ENCODE data around the gene CCDC188.

The CCDC188 gene

DNA sequence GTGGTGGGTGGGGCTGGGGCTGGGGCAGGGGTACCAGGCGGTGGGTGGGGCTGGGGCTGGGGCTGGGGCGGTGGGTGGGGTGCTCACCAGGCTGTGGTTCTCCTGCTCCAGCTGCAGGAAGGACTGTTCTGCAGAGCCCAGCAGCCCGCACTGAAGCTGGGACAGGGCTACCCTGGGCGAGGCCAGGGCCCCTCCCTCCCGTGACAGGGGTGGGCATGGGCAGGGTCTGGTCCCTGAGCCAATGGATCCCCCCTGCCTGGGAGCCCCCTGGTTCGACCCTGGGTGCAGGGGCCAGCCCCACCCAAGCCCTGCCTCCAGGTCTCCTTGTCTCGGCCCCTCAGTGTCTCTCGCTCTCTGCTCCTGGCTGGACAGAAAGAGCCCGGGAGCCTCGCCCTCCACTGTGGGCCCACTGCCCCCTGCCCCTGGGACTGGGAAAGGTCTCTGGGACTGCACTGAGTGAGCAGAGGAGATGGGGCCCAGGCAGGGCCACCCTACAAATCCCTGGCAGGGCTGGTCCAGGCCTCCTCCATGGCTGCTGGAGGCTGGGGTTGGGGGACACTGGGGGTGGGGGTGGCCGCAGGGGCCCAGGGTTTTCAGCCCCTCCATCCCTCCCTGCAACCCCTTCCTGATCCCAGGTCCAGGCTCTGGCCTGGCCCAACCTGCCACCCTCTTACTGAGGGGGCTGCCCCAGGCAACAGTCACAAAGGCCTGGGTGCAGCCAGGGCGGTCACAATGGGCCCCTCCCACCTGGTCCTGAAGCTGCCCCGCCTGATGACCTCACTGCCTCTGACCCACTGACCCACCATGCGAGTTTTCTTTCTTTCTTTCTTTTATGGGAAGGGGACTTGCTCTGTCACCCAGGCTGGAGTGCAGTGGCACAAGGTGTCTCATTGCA, at the start of gene CCDC188:
TSS of gene CCDC188 (minus strand) at position 675 of the 895 bp plus-strand sequence. CDS start at position 606, 69 bp downstream.
- DNase-seq: no peak

DNA sequence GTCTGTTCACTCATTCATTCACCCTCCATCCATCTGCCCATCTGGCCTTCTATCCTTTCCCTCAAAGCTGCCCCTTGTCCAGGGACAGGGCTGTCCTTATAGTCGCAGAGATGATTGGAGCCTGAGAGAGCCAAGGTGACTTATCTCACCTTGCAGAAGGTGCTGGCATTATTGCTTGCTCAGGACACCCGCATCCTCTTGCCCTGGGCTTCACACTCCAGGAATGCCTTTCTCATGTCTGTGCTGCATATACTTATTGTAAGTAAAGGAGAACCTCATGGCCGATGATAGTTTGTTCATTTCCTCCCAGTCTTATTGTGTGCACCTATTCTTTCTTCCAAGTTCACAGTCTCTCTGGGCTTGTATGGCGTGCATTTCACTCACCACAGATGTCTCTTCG, 49.1 kb upstream of the CCDC188 start:
- DNase-seq: no peak

DNA sequence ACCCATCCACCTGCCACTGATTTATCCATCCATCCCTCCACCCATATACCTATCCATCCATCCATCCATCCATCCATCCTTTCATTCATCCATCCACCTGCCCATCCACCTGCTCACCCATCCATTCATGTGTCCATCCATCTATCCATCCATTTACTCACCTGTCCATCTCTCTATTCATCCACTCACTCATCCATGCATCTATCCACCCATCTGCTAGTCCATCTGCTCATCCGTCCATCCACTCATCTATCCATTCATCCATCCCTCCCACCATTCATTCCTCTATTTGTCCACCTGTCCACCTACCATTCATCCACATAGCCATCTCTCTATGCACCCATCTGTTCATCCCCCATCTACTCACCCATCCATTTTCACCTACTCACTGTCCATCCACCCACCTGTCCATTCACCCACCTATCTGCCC, 48.6 kb upstream of the CCDC188 start:
- no peak for DNase-seq

DNA sequence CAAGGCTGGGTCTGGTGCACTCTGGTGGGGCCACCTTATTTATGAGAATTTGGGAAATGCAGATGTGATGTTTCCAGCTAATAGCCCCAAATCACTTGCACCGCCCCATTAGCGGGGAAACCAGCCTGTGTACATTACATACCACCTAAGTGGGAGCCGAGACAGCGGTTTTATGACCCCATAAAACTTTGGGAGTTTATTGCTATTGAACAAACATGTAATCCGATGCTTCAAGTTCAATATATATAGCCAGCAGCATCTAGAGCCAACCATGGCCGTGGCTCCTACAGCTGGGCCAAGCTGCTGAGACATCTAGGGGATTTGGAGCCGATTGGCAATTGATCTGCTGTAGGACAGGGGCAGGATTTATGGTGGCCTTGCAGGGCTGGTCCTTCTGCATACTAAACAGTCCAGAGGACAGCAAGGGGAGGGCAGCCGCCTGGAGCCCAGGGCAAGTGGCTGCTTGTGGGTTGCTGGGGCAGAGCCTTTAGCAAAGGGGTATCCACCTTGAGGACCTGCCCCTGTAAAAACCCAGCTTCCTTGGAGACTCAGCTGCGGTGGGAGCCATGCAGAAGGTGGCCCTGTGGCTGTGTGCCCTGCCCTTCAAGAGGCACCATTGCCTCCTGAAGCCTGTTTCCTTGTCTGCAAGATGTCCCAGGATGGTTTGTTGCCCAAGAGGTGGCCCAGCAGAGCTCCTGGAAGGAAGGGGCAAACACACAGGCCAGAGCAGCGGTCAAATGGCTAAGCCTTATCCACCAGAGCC, 47.9 kb upstream of the CCDC188 start:
- no peak for DNase-seq

DNA sequence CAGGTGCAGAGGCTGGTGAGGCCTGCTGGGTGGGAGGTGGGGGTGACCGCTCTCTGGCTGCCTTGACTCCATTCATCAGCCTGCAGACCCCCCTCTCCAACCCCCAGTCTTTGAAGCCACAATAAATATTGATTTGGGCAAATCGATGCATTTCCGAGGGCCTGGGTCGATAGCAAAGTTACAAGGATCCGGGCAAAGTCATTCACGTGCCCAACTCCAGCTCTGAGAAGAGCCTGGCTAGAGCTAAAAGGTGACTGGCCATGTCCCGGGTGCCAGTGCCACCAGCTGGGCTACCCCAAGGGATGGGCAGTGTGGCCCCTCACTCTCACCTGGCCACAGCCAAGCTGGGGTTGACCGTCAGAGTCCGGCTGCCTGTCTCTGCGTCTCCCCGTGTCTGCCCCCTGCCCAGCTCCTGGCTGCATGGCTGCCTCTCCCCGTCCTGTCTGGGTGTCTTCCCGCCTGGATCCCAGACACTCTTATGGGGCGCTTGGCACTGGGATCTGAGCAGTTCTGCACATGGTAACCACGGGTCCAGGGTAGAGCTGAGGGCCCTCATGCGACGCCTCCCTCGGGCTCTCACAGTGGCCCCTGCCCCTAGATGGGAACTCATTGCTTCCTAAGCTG, 46.7 kb upstream of the CCDC188 start:
- no peak for DNase-seq

DNA sequence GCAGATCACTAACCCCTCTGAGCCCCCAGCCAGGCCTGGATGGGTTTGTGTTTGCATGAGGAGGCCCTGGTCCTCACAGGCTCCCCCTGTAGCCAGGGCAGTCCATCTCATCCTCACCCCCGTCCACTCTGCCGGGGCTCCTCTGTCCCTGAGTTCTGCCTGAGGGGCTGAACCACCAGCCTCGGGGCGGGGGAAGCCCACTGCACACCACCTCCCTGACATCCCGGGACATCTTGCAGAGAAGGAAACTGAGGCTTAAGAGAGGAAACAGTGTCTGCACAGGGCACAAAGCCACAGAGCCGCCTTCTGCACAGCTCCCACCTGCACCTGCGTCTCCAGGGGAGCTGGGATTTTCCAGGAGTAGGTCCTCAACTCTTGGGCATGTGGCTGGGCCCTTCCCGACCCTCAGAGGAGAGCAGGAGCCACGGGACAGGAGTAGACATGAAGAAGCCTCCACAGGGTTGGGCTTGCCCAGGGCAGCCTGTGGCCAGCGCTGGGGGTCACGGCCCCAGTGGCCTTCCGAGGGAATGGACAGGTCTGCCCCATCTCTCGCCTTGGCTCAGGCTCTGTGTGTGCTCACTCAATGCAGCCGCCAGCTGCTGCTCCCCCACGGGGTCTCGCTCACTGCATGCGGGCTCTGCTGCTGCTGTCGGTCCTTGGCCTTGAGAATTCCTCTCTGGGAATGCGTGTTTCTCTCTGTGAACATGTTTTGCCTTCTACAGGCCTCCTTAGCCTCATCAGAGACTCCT, 45.4 kb upstream of the CCDC188 start:
- no peak for DNase-seq

DNA sequence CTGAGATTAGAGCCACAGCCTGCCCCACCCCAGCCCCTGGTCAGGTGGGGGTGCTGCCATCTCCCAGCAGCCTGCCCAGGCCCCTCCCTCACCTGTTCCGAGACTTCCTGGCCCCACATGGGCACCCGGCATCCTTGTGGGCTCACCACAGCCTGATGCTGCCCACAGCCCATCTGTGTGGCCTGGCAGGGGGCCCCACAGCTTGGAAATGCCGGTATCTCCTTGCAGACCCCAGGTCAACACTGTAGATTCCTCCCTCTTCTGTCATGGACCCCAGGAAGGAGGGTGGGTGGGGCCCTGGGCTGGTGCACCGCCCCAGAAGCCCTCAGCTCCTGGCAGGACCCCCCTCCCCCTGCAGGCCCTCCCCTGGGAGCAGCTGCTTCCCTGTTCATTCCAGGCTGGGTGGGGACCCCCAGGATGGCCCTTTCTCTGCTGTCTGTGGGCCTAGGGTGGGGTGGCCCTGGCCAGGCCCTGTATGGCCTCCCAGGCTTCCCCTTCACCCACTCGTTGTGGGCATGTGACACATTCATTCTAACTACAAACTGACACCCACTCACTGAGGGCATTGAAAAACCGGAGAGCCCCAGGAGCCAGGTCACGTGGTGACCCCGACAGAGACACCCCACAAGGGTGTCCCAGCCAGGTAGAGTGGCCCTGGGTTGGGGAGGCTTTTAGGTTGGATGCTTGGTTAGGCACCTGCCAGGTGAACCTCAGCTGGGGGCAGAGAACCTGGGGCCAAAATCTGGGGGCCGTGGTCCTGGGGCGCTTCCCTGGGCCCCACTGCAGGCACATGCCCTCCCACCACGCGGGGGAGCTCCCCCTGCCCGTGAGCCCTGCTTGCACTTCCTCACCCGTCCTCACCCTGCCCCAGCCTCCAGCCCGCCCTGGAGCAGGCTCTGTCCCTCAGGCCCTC, 44.1 kb upstream of the CCDC188 start:
- DNase-seq: no peak

DNA sequence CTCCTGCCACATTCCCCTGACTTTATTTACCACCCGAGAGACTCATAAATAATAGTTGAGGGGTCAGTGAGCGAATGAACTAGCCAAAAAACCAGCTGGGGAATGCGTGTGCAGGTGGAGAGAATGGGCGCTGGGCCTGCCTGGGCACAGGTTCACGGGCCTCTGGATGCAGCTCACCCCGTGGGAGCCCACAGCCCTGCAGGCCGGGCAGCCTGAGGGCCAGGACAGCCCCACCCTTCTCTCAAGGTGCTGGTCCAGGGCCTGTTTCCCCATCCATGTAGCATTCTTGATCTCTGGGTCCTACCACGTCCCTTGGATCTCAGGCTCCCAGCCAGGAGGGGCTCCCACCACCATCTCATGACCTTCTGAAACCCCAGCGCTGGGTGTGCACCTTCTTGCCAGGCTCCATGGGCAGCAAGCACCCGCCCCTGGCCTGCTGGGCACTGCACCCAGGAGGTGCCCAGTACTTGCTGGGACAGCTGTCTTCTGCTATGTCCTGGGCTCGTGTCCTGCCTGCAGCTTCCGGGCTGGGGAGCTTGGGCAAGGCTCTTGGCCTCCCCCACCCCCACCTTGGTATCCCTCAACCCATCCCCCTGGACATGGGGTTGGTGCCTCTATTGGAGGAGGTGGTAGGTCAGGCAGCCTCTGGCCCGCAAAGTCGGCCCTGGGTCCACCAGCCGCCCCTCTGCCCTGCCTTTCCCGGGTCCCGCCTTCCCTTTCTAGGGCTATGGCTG, 43.1 kb upstream of the CCDC188 start:
- no peak for DNase-seq

DNA sequence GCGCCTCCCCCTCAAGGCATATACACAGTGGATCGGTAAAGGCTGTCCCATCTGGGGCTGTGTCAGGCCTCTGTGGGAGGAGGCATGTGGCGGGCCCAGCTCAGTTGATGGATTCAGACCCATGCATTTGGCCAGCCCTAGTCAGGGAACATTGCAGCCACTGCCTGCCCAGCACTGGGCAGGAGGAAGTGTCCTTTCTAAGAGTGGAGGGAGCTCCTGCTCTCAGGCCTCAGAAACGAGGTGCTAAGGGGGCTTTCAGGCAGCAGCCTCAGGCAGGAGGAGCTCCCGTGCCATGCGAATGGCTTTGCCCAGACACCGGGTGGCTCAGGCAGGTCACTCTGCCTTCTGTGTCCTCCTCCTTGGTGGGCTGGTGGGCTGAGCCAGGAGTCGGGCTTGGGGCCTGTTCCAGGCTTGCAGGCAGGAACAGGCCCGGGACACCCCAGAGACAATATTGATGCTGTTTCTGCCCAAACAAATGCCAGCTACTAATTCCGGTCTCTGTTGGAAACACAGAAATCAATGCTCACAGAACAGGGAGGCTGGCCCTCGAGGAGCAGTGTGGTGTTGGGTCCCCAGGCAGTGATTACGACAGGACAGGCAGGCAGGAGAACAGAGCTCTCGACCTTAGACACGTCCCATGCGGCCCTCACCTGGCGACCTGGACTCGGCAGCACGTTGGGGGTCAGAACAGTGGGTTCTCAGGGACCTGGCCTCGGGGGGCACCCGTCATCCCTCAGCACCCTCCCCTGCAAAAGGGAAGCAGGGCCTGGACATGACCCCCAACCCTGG, 42.3 kb upstream of the CCDC188 start:
- no peak for DNase-seq

DNA sequence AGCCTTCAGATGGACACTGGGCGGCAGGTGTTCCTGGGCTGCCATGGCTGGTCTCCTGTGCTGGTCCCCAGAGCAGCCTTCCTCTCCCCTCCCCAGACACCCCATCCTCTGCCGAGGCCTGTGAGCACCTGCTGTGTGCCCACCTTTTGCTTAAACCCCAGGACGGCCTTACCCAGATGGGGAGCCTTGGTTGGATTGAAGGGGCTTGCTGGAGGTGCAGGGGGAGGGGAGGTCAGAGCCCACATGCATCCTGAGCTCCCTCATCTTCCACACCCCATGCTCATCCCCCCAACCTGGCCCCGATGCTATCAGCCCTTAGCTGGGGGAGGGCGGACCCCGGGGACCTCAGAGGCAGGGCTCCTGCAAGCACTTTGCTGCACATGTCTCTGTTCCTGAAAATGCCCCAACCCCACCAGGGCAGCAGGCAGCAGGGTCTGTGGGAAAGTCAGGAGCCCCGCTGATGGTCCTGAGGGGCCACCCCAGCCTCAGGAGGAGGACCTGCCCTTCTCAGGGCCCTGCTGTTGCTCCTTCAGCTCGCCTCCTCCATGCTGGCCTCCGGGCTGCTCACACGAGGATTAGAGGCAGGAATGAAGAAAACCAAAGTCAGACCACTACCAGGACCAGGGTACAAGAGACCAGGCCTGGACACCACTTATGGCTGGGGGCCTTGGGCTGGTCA, 41.6 kb upstream of the CCDC188 start:
- DNase-seq: no peak

DNA sequence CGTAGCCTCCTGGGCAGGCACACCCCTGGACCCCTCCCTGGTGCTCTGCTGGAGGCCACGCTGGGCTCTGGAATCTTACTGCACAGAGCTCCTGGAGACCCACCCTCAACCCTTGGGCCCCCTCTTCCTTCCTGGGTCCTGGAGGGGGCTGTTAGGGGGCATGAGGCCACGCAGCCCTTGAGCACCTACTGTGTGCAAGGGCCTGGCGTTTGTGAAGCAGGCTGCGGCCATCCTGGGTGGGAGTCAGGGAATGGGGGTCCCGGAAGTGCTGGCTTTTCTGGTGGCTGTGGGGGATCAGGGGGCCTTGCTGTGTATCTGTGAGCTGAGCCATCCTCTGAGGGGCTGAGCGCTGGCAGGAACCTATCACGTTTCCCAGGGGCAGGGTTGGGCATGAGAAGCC, 40.9 kb upstream of the CCDC188 start:
- no peak for DNase-seq

DNA sequence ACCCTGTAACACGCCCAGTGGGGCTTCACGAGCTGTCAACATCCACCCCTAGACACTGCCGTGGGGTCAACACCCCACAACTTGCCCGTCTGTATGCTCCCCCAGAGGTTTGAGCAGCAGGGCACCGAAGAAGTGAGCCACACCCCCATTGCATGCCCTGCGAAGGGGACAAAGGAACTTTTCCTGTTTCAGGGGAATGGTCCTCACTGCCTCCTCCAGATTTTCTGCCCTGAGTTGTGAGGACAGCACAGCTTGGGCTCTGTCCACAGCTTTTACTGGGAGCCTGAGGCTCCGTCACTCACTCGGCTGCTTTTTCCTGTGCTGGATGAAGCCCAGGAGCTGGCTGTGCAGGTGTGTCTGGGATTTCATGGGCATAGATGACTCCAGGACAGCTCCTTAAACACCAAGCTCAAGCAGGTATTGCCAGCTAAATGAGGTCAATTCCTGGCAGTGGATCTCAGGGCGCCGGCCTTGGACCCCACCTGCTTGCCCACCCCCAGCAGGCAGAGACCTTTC, 40.2 kb upstream of the CCDC188 start:
- no peak for DNase-seq

DNA sequence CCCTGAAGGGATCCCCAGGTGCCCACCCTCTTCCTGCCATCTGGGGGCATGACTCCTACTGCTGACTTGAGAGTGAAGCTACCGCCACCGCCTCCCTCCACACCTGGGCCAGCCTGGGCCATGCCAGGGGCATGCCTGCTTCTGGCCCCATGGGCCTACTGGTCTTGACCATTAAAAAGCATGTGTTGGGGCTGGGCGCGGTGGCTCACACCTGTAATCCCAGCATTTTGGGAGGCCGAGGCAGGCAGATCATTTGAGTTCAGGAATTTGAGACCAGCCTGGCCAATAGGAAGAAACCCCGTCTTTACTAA, 37.7 kb upstream of the CCDC188 start:
- no peak for DNase-seq

DNA sequence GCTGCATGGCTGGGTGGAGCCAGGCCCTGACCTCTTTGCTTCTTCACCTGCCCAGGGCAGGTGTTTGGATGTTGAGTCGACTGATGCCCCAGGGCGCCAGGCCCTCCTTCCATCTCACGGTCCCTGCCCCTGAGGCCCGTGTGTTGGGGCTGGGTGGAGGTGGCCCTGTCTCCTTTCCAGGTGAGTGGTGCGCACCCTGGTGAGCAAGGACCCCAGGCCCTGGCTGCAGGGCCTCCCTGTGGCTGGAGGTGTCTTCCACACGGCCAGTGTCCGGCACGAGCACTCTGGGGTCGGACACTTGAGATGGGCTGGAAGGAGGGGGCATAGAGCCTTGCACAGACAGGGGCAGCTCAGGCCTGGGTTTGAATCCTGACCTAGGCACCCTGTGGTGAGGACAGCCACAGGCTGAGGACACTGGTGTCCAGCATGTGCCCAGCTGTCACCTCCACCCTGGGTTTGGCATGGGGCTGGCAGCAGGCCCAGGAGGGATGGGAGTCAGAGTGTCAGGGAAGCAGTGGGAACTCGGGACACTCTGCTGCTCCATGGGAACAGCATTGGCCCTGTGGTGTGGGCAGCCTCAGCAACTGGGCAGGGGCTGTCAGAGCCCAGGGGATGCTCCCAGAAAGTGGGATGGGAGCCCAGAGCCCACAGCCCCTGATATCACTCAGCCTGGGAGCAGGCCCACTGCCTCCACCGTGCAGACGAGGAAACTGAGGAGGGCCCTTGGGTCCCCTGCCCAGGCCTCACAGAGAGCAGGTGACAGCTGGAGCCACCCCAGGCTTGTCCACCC, 37.1 kb upstream of the CCDC188 start:
- DNase-seq: no peak

DNA sequence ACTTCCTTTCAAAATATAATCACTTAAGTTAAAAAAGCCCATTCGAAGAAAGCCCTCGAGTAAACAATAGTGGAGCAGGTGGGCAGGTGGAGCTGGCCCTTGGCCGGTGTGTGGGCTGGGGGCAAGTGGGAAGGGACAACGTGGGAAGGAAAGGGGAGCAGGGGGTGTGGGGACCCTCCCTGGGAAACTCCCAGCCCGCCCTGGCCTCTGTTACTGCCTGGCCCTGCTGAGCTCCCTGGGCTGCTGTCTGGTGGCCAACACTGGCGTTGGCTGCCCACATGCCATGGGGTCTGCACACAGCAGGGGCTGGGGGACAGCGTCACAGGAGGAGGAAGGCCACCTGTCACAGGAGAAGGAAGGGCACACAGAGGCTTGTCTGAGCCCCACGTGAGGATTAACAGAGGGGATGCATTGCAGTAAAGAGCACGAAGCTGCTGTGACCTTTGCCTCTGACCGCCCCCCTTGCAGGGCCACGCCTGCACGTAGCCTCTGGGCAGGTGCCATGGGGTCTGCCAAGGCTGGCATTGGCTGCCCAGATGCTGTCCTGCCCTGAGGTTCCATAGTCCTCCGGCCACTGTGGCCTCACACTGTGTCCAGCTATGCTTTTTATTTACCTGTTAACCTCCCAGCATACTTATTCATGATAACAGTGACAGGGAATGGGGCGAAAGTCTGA, 36.2 kb upstream of the CCDC188 start:
- DNase-seq: no peak

DNA sequence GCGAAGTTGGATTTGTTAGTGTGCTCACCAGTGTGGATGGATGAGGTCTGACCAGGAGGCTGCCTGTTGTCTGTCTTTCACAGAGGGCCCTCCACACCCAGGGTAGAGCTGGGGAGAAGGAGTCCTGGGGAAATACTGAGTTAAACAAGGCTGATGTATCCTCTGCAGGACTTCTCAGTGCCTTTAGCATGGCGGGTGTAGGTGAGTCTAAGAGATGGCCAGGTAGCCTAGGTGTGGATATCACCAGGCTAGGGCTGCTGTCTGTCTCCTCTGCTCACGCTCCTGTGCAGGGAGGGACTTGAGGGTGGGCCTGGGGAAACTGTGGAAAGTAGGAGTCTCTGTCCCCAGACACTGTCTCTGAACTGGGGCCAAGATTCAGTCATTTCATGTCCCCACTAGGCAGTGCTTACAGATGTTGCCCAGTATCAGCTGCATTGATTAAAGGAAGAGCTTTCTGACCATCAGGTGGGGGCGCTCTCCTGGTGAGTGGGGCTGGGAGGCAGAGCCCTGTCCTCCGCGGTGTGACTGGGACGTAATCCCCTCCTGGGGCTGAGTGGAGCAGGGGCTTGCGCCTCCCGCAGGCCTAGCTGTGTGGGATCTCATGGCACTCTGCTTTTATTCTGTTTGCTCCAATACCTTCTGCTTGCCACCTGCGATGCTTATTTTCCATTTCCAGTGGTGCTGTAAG, 35.5 kb upstream of the CCDC188 start:
- DNase-seq: no peak

DNA sequence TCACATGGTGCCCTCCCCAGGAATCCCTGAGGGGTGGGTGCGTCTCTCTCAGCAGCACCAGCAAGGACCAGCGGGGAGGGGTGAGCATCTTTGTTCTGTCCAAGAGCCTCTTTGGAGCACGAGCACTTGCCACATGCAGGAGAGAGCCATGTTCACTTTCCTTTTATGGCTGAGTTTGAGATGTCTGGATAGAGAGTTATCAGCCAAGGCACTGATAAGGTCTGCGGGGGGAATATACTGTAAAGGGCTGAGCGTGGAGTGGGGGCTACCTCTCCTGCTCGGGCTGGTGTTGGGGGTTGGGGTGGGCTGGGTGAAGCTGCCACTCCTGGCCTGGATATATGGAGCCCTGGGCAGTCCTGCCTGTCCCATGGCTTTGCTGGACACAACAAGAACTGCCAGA, 34.9 kb upstream of the CCDC188 start:
- no peak for DNase-seq
